DMS53 (cell line): ENCODE results near the gene OPTN.
"Not testable (repeated sequence)": the region's sequence is repeated elsewhere in the genome, so short reads cannot be mapped to it uniquely, and the experiment has no call there.

Source experiments
- DNase-seq: peaks from one replicate; lab custom pipeline; 2025; lab: John Stamatoyannopoulos, UW

Gene OPTN

GRCh38 chr10:13120786-13121499 is 21.0 kb downstream of the OPTN start:
- DNase-seq: no peak

DNA sequence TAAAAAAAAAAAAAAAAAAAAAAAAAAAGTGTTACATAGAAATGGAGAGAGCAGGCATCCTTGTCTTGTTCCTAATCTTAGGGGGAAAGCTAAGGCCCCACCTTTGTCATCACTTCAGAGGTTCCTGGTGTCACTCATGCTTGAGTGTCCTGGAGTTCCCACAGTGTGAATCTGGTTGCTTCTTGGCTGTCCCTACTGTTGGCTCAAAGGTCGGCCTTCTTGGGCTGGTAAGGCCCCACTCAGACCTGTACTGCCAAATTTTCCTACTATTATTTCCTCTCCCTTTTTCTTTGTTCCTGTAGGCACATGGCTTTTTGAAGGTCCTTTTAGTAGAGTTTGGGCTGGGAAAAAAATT is 21.5 kb downstream of the OPTN start:
- DNase-seq: no peak

- DNase-seq: no peak
Observed at GRCh38 chr10:13136651-13137050, 36.7 kb downstream of the OPTN start.

- DNase-seq: no peak
Observed at GRCh38 chr10:13139150-13139549, 39.2 kb downstream of the OPTN start.

DNA sequence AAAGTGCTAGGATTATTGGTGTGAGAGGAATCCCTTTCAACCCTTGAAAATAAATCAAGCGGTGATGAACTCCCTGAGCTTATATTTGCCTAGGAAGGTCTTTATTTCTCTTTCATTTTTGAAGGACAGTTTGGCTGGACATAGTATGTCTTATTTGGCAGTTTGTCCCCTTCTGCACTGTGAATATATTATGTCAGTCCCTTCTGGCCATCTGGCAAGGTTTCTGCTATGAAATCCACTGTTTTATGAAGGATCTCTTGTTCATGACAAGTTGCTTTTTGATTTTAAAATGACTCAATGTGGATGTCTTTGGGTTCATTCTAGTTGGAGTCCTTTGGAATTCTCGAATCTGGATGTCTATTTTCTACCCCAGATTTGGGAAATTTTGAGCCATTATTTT is 39.7 kb downstream of the OPTN start:
- no peak for DNase-seq

DNA sequence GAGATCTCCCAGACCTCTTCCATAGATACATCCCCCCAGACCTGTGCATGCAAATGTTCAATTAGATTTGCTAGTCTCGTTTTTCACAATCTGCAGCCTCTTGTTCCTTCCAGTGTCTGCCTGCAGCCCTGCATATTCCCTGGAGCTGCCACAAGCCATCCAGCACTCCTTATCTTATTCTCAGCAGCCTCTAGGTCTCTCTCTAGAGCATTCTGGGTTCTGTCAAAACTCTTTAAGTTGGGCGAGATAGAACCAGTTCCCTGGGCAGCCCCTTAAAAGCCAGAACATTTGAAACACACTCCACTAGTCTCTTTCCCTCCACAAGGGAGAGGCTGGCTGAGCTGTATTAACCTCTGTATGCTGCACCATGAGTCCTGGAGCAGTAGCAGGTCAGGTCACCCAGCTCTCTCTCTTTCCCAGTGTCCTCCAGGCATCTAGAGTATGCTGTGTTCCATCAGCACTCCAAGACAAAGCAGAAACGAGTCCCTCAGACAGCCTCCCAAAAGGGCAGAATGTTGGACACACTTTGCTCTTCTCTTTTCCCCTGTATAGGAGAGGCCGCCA is 40.7 kb downstream of the OPTN start:
- no peak for DNase-seq

- no peak for DNase-seq
Observed at GRCh38 chr10:13143766-13144165, 43.8 kb downstream of the OPTN start.

- DNase-seq: no peak
Observed at GRCh38 chr10:13144814-13145213, 44.9 kb downstream of the OPTN start.

DNA sequence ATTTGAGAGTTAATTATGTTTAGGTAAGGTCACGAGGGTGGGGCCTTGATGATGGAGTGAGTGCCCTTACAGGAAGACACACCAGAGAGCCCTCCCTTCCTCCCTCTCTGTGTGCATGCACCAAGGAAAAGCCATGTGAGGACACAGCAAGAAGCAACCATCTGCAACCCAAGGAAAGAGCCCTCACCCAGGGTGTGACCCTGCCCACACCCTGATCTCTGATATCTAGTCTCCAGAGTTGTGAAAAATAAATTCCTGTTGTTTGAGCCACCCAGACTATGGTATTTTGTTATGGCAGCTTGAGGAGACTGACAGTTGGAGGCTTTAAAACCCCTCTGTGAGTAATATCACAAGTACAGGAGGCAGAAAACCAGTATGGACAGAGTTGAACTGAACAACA is 46.4 kb downstream of the OPTN start:
- DNase-seq: no peak

DNA sequence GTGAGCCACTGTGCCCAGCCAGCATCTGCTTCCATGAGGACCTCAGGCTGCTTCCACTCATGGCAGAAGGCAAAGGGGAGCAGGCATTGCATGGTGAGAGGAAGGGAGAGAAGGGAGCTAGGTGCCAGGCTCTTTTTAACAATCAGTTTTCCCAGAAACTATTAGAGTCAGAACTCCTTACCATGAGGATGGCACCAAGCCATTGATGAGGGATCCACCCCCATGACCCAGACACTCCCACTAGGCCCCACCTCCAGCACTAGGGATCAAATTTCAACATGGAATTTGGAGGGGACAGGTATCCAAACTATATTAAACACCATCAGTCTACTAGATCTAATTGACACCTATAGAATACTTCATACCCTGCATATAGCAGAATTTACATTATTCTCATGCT is 47.2 kb downstream of the OPTN start:
- no peak for DNase-seq

- peak; percentile 18 for DNase-seq
Observed at GRCh38 chr10:13152296-13152695, 52.3 kb downstream of the OPTN start.

DNA sequence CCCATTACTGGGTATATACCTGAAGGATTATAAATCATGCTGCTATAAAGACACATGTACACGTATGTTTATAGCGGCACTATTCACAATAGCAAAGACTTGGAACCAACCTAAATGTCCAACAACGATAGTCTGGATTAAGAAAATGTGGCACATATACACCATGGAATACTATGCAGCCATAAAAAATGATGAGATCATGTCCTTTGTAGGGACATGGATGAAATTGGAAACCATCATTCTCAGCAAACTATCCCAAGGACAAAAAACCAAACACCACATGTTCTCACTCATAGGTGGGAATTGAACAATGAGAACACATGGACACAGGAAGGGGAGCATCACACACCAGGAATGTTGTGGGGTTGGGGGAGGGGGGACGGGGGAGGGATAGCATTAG is 55.9 kb downstream of the OPTN start:
- DNase-seq: not testable (repeated sequence)

DNA sequence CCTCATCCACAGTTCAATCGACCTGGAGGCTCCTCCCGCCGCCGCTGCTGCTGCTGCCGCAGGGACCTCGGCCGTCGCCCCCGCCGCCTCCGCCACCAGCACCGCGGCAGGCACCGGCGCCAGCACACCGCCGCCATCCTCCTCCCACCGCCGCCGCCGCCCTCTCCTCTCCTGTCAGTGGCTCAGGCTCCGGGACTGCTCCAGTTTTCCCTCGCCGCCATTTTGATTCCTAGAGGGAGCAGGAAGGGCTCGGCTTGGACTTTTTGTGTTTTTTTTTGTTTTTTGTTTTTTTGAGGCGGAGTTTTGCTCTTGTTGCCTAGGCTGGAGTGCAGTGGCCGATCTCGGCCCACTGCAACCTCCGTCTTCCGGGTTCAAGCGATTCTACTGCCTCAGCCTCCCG is 58.4 kb downstream of the OPTN start:
- no peak for DNase-seq

GRCh38 chr10:13160934-13161856 is 61.2 kb downstream of the OPTN start, which contains the start of gene MCM10:
Gene MCM10 (plus strand): TSS chr10:13161558. CDS start chr10:13164203, 2,645 bp downstream.
- DNase-seq: peak; percentile 100

GRCh38 chr10:13161857-13162271 is 61.9 kb downstream of the OPTN start:
- peak; percentile 68 for DNase-seq

DNA sequence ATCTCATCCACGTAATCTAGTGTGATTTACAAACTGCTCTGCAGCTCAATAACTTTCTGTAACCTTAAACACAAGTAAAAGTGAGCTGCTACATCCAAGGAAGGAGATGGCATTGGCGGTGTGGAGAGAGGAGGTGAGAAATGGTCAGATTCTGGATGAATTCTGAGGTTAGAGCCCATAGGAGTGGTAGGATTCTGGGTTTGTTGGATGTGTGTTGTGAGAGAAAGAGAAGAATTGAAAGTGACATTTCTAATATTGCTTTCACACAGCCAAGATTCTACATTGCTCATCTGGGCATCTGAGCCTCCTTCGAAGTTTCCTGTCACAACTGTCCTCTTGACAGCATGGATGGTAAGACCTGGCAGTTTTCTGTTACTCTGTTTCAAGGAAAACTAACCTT is 63.9 kb downstream of the OPTN start:
- no peak for DNase-seq

DNA sequence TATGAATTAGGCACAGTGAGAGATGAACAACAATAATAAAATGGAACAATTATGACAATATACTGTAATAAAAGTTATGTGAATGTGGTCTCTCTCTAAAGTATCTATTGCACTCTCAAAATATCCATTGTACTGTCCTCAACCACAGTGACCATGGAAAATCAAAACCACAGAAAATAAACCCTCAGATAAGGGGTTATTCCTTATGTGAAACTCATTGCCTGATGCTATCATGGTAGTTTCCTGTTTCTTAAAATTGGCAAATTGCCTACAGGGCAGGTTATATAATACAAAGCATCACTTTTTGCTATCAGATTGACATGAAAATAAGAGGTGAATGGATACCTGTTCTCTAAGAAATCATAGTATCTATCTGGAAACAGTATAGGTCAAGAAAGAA is 65.2 kb downstream of the OPTN start:
- DNase-seq: no peak

- no peak for DNase-seq
Observed at GRCh38 chr10:13167568-13167967, 67.6 kb downstream of the OPTN start.

DNA sequence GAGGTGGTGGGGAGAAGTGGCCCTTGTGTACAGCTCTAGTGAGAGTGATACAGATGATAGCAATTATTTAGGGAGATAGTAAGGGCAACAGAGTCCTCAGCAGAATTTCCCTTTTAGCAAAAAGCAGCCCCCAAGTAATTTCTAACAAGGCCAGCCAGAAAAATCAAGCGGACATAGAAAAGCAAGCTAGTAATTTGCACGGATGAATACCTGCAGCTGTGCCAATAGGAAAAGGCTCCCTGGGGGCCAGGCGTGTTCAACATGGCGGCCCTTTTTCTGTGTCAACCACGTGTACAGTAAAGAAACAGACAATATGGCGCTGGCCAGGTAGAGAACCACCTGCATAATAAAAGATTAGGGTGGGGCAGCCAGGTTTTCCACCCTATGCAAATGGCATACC is 68.8 kb downstream of the OPTN start:
- DNase-seq: no peak

DNA sequence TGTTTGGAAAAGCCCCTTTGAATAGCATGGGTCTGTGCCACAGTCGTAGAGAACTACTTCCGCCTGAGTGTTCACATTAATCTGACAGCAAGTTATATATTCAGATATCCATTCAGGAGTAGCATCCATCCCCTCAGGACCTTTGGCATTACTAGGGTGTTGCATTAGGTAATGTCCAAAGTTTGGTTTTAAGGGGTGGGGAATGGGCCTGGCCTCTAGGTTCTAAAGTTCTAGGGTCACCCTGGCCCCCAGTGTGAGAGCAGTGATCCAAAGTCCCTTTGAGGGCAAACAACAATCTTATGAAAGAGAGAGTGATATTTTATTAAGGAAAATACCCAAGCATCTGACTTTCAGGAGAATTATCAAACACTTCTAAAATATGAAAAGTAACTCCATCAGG is 73.7 kb downstream of the OPTN start:
- DNase-seq: no peak

DNA sequence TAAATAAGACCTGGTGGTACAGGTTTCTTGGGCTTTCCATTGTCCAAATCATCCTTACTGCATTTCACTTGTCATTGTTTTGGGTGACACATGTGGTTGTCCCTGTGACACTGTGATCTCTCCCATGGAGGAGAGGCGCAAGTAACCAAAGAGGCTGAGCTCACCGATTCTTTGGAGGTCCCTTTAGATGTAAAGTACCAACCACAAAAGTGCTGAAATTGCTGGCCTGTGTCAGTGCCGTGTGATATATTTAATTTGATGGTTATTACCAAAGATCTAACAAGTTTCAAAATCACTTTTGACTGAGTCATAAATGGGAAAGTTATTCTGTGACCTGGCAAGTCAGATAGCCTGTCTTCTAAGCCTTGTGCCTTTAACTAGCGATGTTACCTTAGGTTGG is 80.8 kb downstream of the OPTN start:
- no peak for DNase-seq

DNA sequence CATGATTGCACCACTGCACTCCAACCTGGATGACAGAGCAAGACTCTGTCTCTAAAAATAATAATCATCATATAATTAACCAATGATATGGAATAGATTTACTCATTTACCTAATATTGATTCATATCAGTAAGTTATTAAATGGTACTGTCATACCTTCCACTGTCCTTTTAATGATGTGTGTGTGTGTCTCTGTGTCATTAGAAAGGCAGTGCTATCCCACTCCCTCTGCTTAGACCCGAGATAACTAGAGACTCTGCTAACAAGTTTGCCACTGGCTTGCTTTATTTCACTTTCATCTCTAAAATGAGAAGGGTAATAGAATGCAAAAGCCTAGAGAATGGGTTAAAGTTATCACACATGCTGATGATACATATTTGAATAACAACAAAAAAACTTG is 82.5 kb downstream of the OPTN start:
- DNase-seq: no peak

- DNase-seq: no peak
Observed at GRCh38 chr10:13183625-13184024, 83.7 kb downstream of the OPTN start.
